ENCODE measurements around the gene GJC1. TPM values are rescaled to one million over a fixed set of nuclear protein-coding genes. Genes with fewer than 3 reads are reported as not detected.

Gene GJC1
- total and polyA plus RNA-seq, 2 donors from 2014 or later: 1.8 to 6.5 TPM

GRCh38 chr17:44859701-44860100, 29.6 kb upstream of the GJC1 start:
- Histone ChIP-seq H3K9me3 (ENCODE audit: control insufficient read depth in 2 of 3, insufficient read depth in 1 of 3, low read length in 3 of 3) (no peaks in the 10 kb centered on the region), H3K4me3 (ENCODE audit: low read length in 3 of 3) (no peak overlapping the region), H3K9ac (ENCODE audit: low read length in 3 of 3) (no peak overlapping the region), H3K36me3 (ENCODE audit: control insufficient read depth in 2 of 3, insufficient read depth in 3 of 3, low read length in 3 of 3) (peaks cover 10 to 71% (median 51%) of the 10 kb centered on the region in 3 donors), H3K27ac (ENCODE audit: low read depth in 2 of 2, low read length in 2 of 2) (no peak overlapping the region), H3K27me3 (ENCODE audit: control insufficient read depth, insufficient read depth, low read length) (no peaks in the 10 kb centered on the region), H3K4me1 (ENCODE audit: control insufficient read depth in 2 of 3, insufficient read depth in 2 of 3, low read depth in 1 of 3, low read length in 3 of 3) (no peaks in the 10 kb centered on the region)
- intact Hi-C loops (cut with DNase I): no loop called here
- DNase-seq (no peak), FAIRE-seq (no peak)
- TF ChIP-seq CTCF (IDR thresholded peaks at IDR 0.05; ENCODE audit: borderline replicate concordance, extremely low read depth, insufficient read depth): no peak

GRCh38 chr17:44854192-44854591, 24.1 kb upstream of the GJC1 start:
- H3K9me3 ChIP-seq (ENCODE audit: control insufficient read depth in 2 of 3, insufficient read depth in 1 of 3, low read length in 3 of 3): no peaks in the 10 kb centered on the region
- intact Hi-C loops (cut with DNase I): no loop called here
- no peak overlapping the region for H3K9ac ChIP-seq (ENCODE audit: low read length in 3 of 3)
- FAIRE-seq: no peak
- H3K4me3 ChIP-seq (ENCODE audit: low read length in 3 of 3): no peak overlapping the region
- DNase-seq: peak in 4 of 5 donors; percentile 58 to 89 (median 80)
- peaks cover 0 to 63% (median 45%) of the 10 kb centered on the region in 3 donors for H3K36me3 ChIP-seq (ENCODE audit: control insufficient read depth in 2 of 3, insufficient read depth in 3 of 3, low read length in 3 of 3)
- no peak for TF ChIP-seq CTCF (IDR thresholded peaks at IDR 0.05; ENCODE audit: borderline replicate concordance, extremely low read depth, insufficient read depth)
- no peak overlapping the region for H3K27ac ChIP-seq (ENCODE audit: low read depth in 2 of 2, low read length in 2 of 2)
- no peaks in the 10 kb centered on the region for H3K4me1 ChIP-seq (ENCODE audit: control insufficient read depth in 2 of 3, insufficient read depth in 2 of 3, low read depth in 1 of 3, low read length in 3 of 3)
- H3K27me3 ChIP-seq (ENCODE audit: control insufficient read depth, insufficient read depth, low read length): no peaks in the 10 kb centered on the region

GRCh38 chr17:44850612-44851011, 20.5 kb upstream of the GJC1 start:
- H3K27me3 ChIP-seq (ENCODE audit: control insufficient read depth, insufficient read depth, low read length): no peaks in the 10 kb centered on the region
- no peak overlapping the region for H3K9ac ChIP-seq (ENCODE audit: low read length in 3 of 3)
- intact Hi-C loops (cut with DNase I): no loop called here
- no peaks in the 10 kb centered on the region for H3K4me1 ChIP-seq (ENCODE audit: control insufficient read depth in 2 of 3, insufficient read depth in 2 of 3, low read depth in 1 of 3, low read length in 3 of 3)
- no peak overlapping the region for H3K4me3 ChIP-seq (ENCODE audit: low read length in 3 of 3)
- peaks cover 0 to 32% (median 31%) of the 10 kb centered on the region in 3 donors for H3K36me3 ChIP-seq (ENCODE audit: control insufficient read depth in 2 of 3, insufficient read depth in 3 of 3, low read length in 3 of 3)
- H3K9me3 ChIP-seq (ENCODE audit: control insufficient read depth in 2 of 3, insufficient read depth in 1 of 3, low read length in 3 of 3): no peaks in the 10 kb centered on the region
- no peak for TF ChIP-seq CTCF (IDR thresholded peaks at IDR 0.05; ENCODE audit: borderline replicate concordance, extremely low read depth, insufficient read depth)
- no peak overlapping the region for H3K27ac ChIP-seq (ENCODE audit: low read depth in 2 of 2, low read length in 2 of 2)
- FAIRE-seq (no peak), DNase-seq (no peak)

GRCh38 chr17:44850025-44850424, 19.9 kb upstream of the GJC1 start:
- DNase-seq (no peak), FAIRE-seq (no peak)
- Histone ChIP-seq H3K9ac (ENCODE audit: low read length in 3 of 3) (no peak overlapping the region), H3K36me3 (ENCODE audit: control insufficient read depth in 2 of 3, insufficient read depth in 3 of 3, low read length in 3 of 3) (peaks cover 0 to 29% (median 29%) of the 10 kb centered on the region in 3 donors), H3K9me3 (ENCODE audit: control insufficient read depth in 2 of 3, insufficient read depth in 1 of 3, low read length in 3 of 3) (no peaks in the 10 kb centered on the region), H3K4me1 (ENCODE audit: control insufficient read depth in 2 of 3, insufficient read depth in 2 of 3, low read depth in 1 of 3, low read length in 3 of 3) (no peaks in the 10 kb centered on the region), H3K27me3 (ENCODE audit: control insufficient read depth, insufficient read depth, low read length) (no peaks in the 10 kb centered on the region), H3K27ac (ENCODE audit: low read depth in 2 of 2, low read length in 2 of 2) (no peak overlapping the region), H3K4me3 (ENCODE audit: low read length in 3 of 3) (no peak overlapping the region)
- intact Hi-C loops (cut with DNase I): no loop called here
- TF ChIP-seq CTCF (IDR thresholded peaks at IDR 0.05; ENCODE audit: borderline replicate concordance, extremely low read depth, insufficient read depth): no peak
